ENCODE data around the gene DTX1.
"Not testable (repeated sequence)": the region's sequence is repeated elsewhere in the genome, so short reads cannot be mapped to it uniquely, and the experiment has no call there.

DTX1 gene

DNA sequence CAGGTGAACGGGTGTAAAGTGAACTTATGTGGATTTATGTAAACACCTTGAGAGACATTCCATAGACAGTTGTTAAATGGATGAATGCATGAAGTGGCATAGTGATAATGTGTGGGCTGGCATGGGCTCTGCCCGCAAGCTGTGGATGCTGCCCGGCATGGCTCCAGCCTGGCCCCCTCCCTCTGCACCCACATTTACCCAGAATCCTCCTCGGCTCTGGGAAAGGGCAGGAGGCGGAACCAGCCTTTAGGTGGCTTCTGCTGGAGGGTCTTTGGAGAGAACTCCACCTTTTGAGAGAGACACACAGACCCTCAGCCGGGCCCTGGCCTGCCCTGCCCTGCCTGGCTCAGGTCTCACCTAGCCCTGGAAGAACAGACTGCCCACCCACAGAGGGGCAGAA lies 60.3 kb downstream of the DTX1 start:
- no peak for DNase-seq

GRCh38 chr12:113117684-113118083 lies 61.2 kb downstream of the DTX1 start:
- DNase-seq, result not testable (repeated sequence)

- DNase-seq, result no peak
Observed at GRCh38 chr12:113118142-113118541, 61.6 kb downstream of the DTX1 start.

DNA sequence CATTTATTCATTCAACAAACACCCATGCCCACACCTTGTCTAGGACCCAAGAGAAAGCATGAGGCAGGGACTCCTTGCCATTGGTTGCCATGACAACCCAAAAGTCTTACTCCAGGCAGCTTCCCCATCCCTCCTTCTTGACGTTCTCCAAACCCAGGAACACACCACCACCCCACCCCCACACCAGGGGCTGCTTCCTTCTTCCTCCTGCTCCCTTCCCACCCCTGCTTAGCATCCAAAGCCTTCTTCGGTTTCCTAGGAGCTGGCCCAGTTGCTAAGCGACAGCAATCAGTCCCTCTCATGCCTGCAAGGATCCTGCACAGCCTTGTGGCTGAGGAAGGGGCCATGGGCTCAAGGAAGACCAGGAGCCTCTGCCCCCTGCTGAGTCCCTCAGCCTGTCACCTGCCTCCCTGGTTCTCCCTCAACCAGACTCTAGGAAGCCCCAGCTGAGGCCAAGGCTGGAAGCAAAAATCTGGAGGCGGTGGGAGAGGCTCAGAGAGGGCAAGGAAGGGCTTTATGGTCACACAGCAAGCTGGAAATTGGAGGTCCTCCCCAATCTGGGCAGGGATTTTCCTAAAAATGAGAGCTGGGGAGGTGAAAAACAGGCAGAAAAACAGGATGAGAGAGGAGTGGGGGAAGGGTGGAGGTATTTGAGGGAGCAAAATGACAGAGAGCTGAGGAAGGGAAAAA lies 63.6 kb downstream of the DTX1 start:
- DNase-seq, result no peak

- no peak for DNase-seq
Observed at GRCh38 chr12:113120670-113121370, 64.3 kb downstream of the DTX1 start.

DNA sequence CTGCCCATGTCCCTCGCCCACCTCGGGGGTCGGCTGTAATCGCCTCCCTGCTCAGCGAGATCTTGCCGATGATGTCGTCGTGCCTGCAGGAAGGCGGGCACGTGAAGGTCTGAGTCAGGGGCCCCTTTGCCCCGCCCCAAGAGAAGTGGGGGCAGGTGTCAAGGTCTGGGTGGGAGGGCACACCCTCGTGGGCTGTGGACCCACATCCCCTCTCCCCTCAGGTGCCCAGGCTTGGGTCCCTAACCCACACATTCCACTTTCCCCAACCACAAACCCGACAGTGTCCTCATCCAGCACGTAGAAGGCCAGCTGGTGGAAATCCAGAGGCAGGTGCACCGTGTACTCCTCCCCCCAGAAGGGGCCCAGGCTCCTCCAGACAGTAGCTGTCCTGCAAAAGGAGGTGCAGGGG lies 71.3 kb downstream of the DTX1 start:
- no peak for DNase-seq

- no peak for DNase-seq
Observed at GRCh38 chr12:113128802-113129663, 72.5 kb downstream of the DTX1 start.

DNA sequence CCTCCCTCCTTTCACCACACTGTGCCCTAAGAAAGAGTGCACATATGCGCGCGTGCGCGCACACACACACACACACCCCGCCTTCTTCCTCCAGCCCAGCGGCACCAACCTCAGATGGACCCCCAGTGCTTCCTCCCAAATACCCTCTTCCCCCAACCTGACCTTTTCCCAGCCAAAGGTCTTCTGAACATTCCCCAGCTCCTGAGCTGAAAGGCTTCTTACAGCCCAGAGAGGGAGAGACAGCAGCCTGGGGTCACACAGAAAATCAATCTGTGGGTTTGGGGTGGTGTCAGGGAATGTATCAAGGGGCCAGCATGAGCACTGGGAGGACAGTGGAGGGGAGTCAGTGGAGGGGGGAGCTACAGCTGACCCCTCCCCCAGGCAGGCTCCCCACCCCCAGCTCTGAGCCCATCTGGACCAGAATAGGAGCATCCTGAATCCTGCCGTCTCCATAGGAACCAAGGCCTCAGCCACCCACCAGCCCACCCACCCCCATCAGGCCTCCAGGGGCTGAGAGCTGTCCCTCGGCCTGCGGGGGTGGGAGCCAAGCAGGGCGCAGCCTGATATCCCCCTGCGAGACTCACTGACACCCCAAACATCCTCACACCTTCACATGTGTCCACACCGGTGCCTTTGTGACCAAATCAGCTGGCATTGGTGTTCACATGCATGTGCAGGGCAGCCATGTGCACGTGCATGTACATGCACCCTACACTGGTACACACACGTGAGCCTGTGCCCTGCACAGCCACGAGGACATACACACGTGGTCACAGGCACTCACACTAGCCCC lies 73.3 kb downstream of the DTX1 start:
- DNase-seq, result no peak

- peak in 1 of 3 donors; percentile 43 for DNase-seq
Observed at GRCh38 chr12:113130457-113131135, 74.1 kb downstream of the DTX1 start.

DNA sequence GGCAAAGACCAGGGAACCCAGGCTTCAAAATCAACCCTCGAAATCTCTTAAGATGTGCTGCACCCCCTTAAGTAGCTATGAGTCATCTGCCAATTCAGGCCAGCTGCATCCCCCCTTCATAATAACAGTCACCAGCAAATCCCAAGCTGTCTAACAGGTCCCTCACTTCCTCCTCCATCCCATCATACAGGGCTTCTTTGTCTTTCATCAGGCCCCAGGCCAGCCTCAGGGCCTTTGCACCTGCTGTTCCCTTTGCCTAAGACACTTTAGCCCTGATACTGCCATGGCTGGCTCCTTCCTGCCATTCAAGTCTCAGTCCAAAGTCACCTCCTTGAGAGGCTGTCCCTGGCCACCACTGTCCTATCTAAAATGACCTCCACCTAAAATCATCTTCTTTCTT lies 75.0 kb downstream of the DTX1 start:
- no peak for DNase-seq

GRCh38 chr12:113133036-113133435 lies 76.5 kb downstream of the DTX1 start:
- DNase-seq, result no peak

- DNase-seq, result no peak
Observed at GRCh38 chr12:113133666-113134065, 77.1 kb downstream of the DTX1 start.

DNA sequence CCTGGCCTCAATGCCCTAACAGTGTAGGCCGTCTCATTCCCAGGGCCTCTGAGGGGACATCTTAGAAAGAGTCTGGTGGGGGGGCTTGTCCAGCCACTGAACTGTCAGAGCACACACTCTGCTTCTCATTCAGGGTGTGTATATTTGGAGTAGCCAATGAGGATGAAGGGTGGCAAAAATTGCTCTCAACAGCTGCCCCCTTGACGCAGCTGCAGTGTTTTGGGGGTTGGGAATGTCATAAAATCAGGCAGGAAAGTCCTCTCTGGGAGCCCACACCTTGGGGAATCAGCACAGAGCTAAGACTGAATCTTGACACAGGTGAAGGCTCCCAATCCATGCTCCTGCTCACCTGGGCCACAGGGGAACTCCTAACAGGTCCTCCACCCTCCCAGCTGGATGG lies 77.5 kb downstream of the DTX1 start:
- DNase-seq, result no peak

GRCh38 chr12:113134521-113134951 lies 78.0 kb downstream of the DTX1 start:
- DNase-seq, result no peak

GRCh38 chr12:113135178-113136127 lies 78.9 kb downstream of the DTX1 start, which contains the start of gene RASAL1:
RASAL1 (minus strand) TSS chr12:113135761; CDS start chr12:113135462, 299 bp downstream.
- peak; percentile 47 to 81 (median 60) for DNase-seq

DNA sequence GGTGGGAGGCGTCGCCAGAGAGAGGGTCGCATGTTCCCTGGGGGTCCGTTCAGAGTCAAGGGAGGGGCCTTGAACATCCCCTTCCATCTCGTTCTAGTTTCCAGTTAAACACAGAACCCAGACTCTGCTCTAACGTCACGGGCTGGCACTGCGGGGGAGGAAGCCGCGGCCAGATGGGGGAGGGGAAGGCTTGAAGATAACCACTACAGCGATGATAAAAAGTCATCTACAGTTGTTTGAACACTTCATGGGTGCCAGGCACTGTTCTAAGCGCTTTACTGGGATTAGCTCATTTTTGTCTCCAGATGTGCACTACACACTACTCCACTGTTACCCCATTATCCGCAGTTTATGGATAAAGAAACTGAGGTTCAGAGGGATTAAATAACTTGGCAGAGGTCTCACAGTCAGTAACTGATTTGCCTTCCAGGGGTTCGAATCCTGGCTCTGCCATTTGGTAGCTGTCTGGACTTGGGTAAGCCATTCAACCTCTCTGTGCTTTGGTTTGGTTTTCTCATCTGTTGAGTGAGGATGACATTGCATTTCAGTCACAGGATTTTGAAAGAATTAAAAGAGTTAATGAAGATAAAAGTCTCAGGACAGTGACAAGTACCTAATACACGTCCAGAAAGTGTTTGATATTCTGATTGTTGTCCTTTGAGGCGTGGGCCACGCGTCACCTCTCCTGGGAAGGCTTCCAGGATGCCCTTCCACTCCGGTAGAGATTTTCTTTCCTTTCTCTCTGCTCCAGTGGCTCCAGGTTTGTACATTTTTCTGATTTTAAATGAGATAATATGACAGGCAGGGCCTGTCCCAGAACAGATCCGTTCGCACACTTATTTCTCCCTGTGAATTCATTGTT lies 79.8 kb downstream of the DTX1 start:
- peak; percentile 58 to 77 (median 72) for DNase-seq

DNA sequence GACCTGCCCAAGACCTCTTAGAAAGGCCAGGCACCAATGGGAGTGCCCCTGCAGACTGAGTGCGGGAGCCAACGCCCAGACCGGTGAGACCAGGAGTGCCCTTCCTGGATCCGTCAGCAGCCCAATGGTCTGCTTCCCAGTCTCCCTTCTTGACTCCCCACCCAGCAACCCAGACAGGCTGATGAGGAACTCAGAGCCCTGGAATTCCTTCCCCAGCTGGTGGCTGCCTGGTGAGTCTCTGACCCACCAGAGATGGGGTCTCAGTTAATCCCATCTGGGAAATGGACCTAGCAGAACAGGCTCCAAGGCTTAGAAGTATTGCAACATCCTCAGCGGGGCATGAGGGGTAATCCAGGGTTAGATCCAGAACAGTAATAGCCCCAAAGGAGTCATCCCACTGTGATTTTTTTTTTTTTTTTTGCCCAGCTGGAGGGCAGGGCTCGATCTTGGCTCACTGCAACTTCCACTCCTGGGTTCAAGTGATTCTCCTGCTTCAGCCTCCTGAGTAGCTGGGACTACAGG lies 80.5 kb downstream of the DTX1 start:
- DNase-seq, result no peak

GRCh38 chr12:113137861-113138783 lies 81.6 kb downstream of the DTX1 start:
- DNase-seq, result no peak

All from suppressor macrophage treated with lipopolysaccharide for 1 hour (primary cell).